Ovary (tissue), 9 donors: ENCODE measurements around the gene TPO. TPM values are rescaled to one million over a fixed set of nuclear protein-coding genes. Genes with fewer than 3 reads are reported as not detected.

Experiments
- DNase-seq, 5 donors: peaks; one replicate each; pipeline ENCODE4 v3.0.0-alpha.2; 2019 to 2020
- H3K27ac ChIP-seq, 2 donors: fragments of 200-600 bp; one replicate each; pipeline versions ENCODE4 v1.5.1 to v1.8.0; 2019 to 2022
- H3K27me3 ChIP-seq: fragments of 200-600 bp; one replicate; pipeline ENCODE4 v1.8.0; 2022
- H3K36me3 ChIP-seq: fragments of 200-600 bp; sonication (generic); one replicate; pipeline ENCODE4 v1.5.1; 2019
- H3K4me1 ChIP-seq: one replicate; pipeline ENCODE4 v1.8.1; 2013; ENCODE audit warnings: mild to moderate bottlenecking, moderate library complexity; ENCODE audit not compliant: insufficient read depth
- H3K4me3 ChIP-seq: fragments of 200-600 bp; sonication (generic); one replicate; pipeline ENCODE4 v1.5.1; 2017
- H3K9me3 ChIP-seq, 2 donors: fragments of 200-600 bp in 1 of 2; sonication (generic) in 1 of 2; one replicate each; pipeline versions ENCODE4 v1.5.1 to v1.8.1; 2013 to 2019; ENCODE audit warnings: mild to moderate bottlenecking in 1 of 2, moderate library complexity in 1 of 2
- CTCF ChIP-seq, 3 donors: fragments of 450-650 bp in 2 of 3; fragments of 200-600 bp in 1 of 3; IDR thresholded peaks; one replicate each; pipeline versions ENCODE4 v1.5.1 to v1.8.0; 2016 to 2022; ENCODE audit warnings: antibody characterized with exemption in 3 of 3, mild to moderate bottlenecking in 1 of 3
- EP300 ChIP-seq: sonication (generic); formaldehyde crosslinking; IDR thresholded peaks from one replicate; pipeline ENCODE4 v1.6.1; 2017; ENCODE audit warnings: antibody characterized with exemption
- POLR2A ChIP-seq: fragments of 450-650 bp; IDR thresholded peaks from one replicate; pipeline ENCODE4 v1.6.1; 2017; ENCODE audit warnings: antibody characterized with exemption, mild to moderate bottlenecking, moderate library complexity
- WGBS, 3 donors: extraction: QIAGEN DNeasy Blood & Tissue Kit in 1 of 3; methylation state at CpG; one replicate each; pipeline versions ENCODE4 v1.1.5 to v1.1.7; 2013 to 2017; 5-methylcytosine and 5-hydroxymethylcytosine counted together
- intact Hi-C, 4 donors: fragments of 100-400 bp; cut with DNase I; formaldehyde crosslinking; loops; one replicate each; pipeline versions ENCODE4 v1.11.0 to v1.15.1; 2022 to 2023
- polyA plus RNA-seq, 2 donors: library from polyadenylated mRNA; stranded (reverse); fragments of 200-250 nt in 1 of 2; fragments of 350-450 nt in 1 of 2; fragmentation: Illumina TruSeq in 1 of 2; extraction: RNeasy Lipid Tissue Mini Kit (QIAGEN cat#74804) in 1 of 2; gene quantifications; one replicate each; pipeline ENCODE4 v1.2.3, GENCODE V29; 2013 to 2014
- total RNA-seq, 7 donors: library from RNA; depleted of rRNA in 2 of 7; stranded (reverse); fragments of >200 nt in 2 of 7; fragmentation: NEBNext Ultra II Directional in 3 of 7; extraction: Animal tissue kit (Norgen Biotek cat#: 25700) in 3 of 7; gene quantifications; one replicate each; pipeline versions ENCODE4 v1.1.0 to v1.2.4, GENCODE V29; 2016 to 2023
- donor health status: DM: no; HTN: no; CAD: no; lungs with moderate emphysema.
- donor health status: DM: no; HTN: no; CAD: no.
- donor health status: Bipolar disorder and iron deficiency.
- donor health status: DM: yes; HTN: yes; CAD: no.
- donor health status: DM: no; HTN: no; CAD: no.
- donor health status: DM: yes; HTN: yes; CAD: no.

Gene TPO
- total and polyA plus RNA-seq, 9 donors: 0.18 to 0.46 (median 0.30) TPM; not detected in 4

GRCh38 chr2:1437101-1437500 is 23.8 kb downstream of the TPO start:
- H3K9me3 ChIP-seq: no peaks in the 10 kb centered on the region
- DNase-seq: no peak
- no peaks in the 10 kb centered on the region for H3K27me3 ChIP-seq
- intact Hi-C loops: no loop called here
- no peak overlapping the region for H3K4me3 ChIP-seq
- 89 to 95% (median 92%) methylated on average over 11 of the region's 11 CpGs for WGBS, 3 donors
- H3K27ac ChIP-seq: no peak overlapping the region
- H3K36me3 ChIP-seq: no peaks in the 10 kb centered on the region
- TF ChIP-seq EP300: no peak
- TF ChIP-seq POLR2A: no peak
- no peak for TF ChIP-seq CTCF (IDR thresholded peaks at IDR 0.05)
- no peaks in the 10 kb centered on the region for H3K4me1 ChIP-seq

- H3K36me3 ChIP-seq: no peaks in the 10 kb centered on the region
- no peak overlapping the region for H3K4me3 ChIP-seq
- H3K27ac ChIP-seq: no peak overlapping the region
- no peaks in the 10 kb centered on the region for H3K9me3 ChIP-seq
- TF ChIP-seq POLR2A: no peak
- TF ChIP-seq EP300: no peak
- no peaks in the 10 kb centered on the region for H3K4me1 ChIP-seq
- intact Hi-C loops: no loop called here
- H3K27me3 ChIP-seq: no peaks in the 10 kb centered on the region
- 78 to 89% (median 82%) methylated on average over 4 of the region's 4 CpGs for WGBS, 3 donors
- DNase-seq: no peak
These were observed 24.3 kb downstream of the TPO start for GRCh38 chr2:1437537-1437936.

- no peaks in the 10 kb centered on the region for H3K27me3 ChIP-seq
- H3K36me3 ChIP-seq: no peaks in the 10 kb centered on the region
- TF ChIP-seq CTCF (IDR thresholded peaks at IDR 0.05) (no peak), EP300 (no peak), POLR2A (no peak)
- no peak overlapping the region for H3K4me3 ChIP-seq
- DNase-seq: no peak
- no peaks in the 10 kb centered on the region for H3K4me1 ChIP-seq
- WGBS, 3 donors: 73 to 87% (median 79%) methylated on average over 6 of the region's 6 CpGs
- H3K27ac ChIP-seq: no peak overlapping the region
- no peaks in the 10 kb centered on the region for H3K9me3 ChIP-seq
- intact Hi-C loops: no loop called here
These were observed 25.7 kb downstream of the TPO start for GRCh38 chr2:1438972-1439371.

GRCh38 chr2:1440581-1440980 is 27.3 kb downstream of the TPO start:
- TF ChIP-seq EP300: no peak
- TF ChIP-seq CTCF (IDR thresholded peaks at IDR 0.05): no peak
- TF ChIP-seq POLR2A: no peak
- 94 to 95% (median 94%) methylated on average over 7 of the region's 7 CpGs for WGBS, 3 donors
- no peak overlapping the region for H3K27ac ChIP-seq
- H3K9me3 ChIP-seq: no peaks in the 10 kb centered on the region
- no peaks in the 10 kb centered on the region for H3K36me3 ChIP-seq
- no peaks in the 10 kb centered on the region for H3K4me1 ChIP-seq
- intact Hi-C loops: no loop called here
- H3K4me3 ChIP-seq: no peak overlapping the region
- no peak for DNase-seq
- no peaks in the 10 kb centered on the region for H3K27me3 ChIP-seq

GRCh38 chr2:1446301-1446700 is 33.0 kb downstream of the TPO start:
- Histone ChIP-seq H3K36me3 (no peaks in the 10 kb centered on the region), H3K9me3 (peaks cover 0 to 3% of the 10 kb centered on the region in 2 donors), H3K27ac (no peak overlapping the region), H3K4me3 (no peak overlapping the region), H3K4me1 (no peaks in the 10 kb centered on the region), H3K27me3 (no peaks in the 10 kb centered on the region)
- intact Hi-C loops: no loop called here
- WGBS, 3 donors: 72 to 75% (median 73%) methylated on average over 4 of the region's 4 CpGs
- no peak for DNase-seq
- no peak for TF ChIP-seq EP300
- TF ChIP-seq POLR2A: no peak

GRCh38 chr2:1448009-1448408 is 34.7 kb downstream of the TPO start:
- H3K27ac ChIP-seq: no peak overlapping the region
- no peak overlapping the region for H3K4me3 ChIP-seq
- no peaks in the 10 kb centered on the region for H3K27me3 ChIP-seq
- WGBS, 3 donors: 34 to 39% (median 38%) methylated on average over 18 of the region's 18 CpGs
- intact Hi-C loops: no loop called here
- no peak for DNase-seq
- peaks cover 0 to 3% of the 10 kb centered on the region in 2 donors for H3K9me3 ChIP-seq
- no peaks in the 10 kb centered on the region for H3K4me1 ChIP-seq
- TF ChIP-seq CTCF (IDR thresholded peaks at IDR 0.05): no peak
- no peak for TF ChIP-seq POLR2A
- TF ChIP-seq EP300: no peak
- H3K36me3 ChIP-seq: no peaks in the 10 kb centered on the region
